ENCODE results near the gene INPP5B. TPM values are rescaled to one million over a fixed set of nuclear protein-coding genes. Genes with fewer than 3 reads are reported as not detected.

The INPP5B gene
- total RNA-seq, 5 donors from 2014 or later (not counting 1 experiment from before 2014, with no cell fraction given) = 27.9 to 35.8 (median 30.9) TPM

- 100% methylated on average over 1 of the region's 4 CpGs for WGBS (ENCODE audit: insufficient coverage)
- ATAC-seq (replicated peaks in 1 of 4) (no peak), DNase-seq (no peak)
- no peak overlapping the region for H3K27ac ChIP-seq (ENCODE audit: low read length)
- Mint-ChIP-seq H3K36me3 (peaks cover 31% of the 10 kb centered on the region), H3K4me3 (peak overlapping the region in 1 of 3 donors; percentile 94), H3K27ac (no peak overlapping the region), H3K27me3 (no peaks in the 10 kb centered on the region), H3K4me1 (peaks cover 26 to 27% (median 26%) of the 10 kb centered on the region in 3 donors), H3K9me3 (no peaks in the 10 kb centered on the region)
- H3K36me3 ChIP-seq (ENCODE audit: control insufficient read depth in 2 of 2, extremely low read depth in 1 of 2, insufficient read depth in 1 of 2, low read length in 1 of 2) = peaks cover 5 to 21% of the 10 kb centered on the region in 2 donors
- ChIA-PET CTCF (no interaction called here), POLR2A (no interaction called here)
- no peaks in the 10 kb centered on the region for H3K9me3 ChIP-seq
- peaks cover 11 to 22% of the 10 kb centered on the region in 2 experiments for H3K4me1 ChIP-seq (ENCODE audit: control insufficient read depth in 1 of 2, extremely low read depth in 1 of 2, insufficient read depth in 2 of 2, low read length in 2 of 2)
- H3K27me3 ChIP-seq (replicated peaks in 1 of 2; ENCODE audit: control insufficient read depth in 2 of 2, extremely low read depth in 1 of 2, insufficient read depth in 2 of 2, low read length in 1 of 2) = no peaks in the 10 kb centered on the region
- no peak overlapping the region for H3K4me3 ChIP-seq (ENCODE audit: control insufficient read depth in 1 of 2, extremely low read depth in 1 of 2, low read length in 1 of 2)
Measured at GRCh38 chr1:37861151-37861550, 85.7 kb downstream of the INPP5B start.

GRCh38 chr1:37860346-37860666 is 86.5 kb downstream of the INPP5B start:
- H3K27ac ChIP-seq (ENCODE audit: low read length) = peak overlapping the region; percentile 84
- CTCF ChIA-PET = interaction anchor here (0.6 to 1.6 kb wide), 10 partner anchors 9 to 354 kb away, joined by 3 to 19 read pairs (median 4); partner anchors contain the start of genes C1orf122 (in 1 of the 2), CDCA8 (in 1 of the 2), INPP5B (in 1 of the 2) and YRDC (in 1 of the 2)
- Mint-ChIP-seq H3K36me3 (peaks cover 29% of the 10 kb centered on the region), H3K4me1 (peaks cover 28 to 29% (median 28%) of the 10 kb centered on the region in 3 donors), H3K27ac (peak overlapping the region; percentile 96), H3K4me3 (peak overlapping the region; percentile 94 to 100 (median 96)), H3K27me3 (no peaks in the 10 kb centered on the region), H3K9me3 (no peaks in the 10 kb centered on the region)
- POLR2A ChIA-PET = no interaction called here
- H3K36me3 ChIP-seq (ENCODE audit: control insufficient read depth in 2 of 2, extremely low read depth in 1 of 2, insufficient read depth in 1 of 2, low read length in 1 of 2) = peaks cover 5 to 18% of the 10 kb centered on the region in 2 donors
- no peaks in the 10 kb centered on the region for H3K9me3 ChIP-seq
- WGBS (ENCODE audit: insufficient coverage) = 20% methylated on average over 4 of the region's 5 CpGs
- H3K4me3 ChIP-seq (ENCODE audit: control insufficient read depth in 1 of 2, extremely low read depth in 1 of 2, low read length in 1 of 2) = peak overlapping the region; percentile 97 to 99
- no peak for DNase-seq
- H3K4me1 ChIP-seq (ENCODE audit: control insufficient read depth in 1 of 2, extremely low read depth in 1 of 2, insufficient read depth in 2 of 2, low read length in 2 of 2) = peaks cover 11 to 28% of the 10 kb centered on the region in 2 experiments
- no peaks in the 10 kb centered on the region for H3K27me3 ChIP-seq (replicated peaks in 1 of 2; ENCODE audit: control insufficient read depth in 2 of 2, extremely low read depth in 1 of 2, insufficient read depth in 2 of 2, low read length in 1 of 2)
- ATAC-seq (replicated peaks in 1 of 4) = no peak

GRCh38 chr1:37859507-37860345 is 87.1 kb downstream of the INPP5B start, which contains the start of gene MTF1:
Gene MTF1, minus strand, starts transcription at chr1:37859592. Its CDS starts 1,934 bp downstream, at chr1:37857658.
- ChIA-PET CTCF (interaction anchor here (0.5 to 1.6 kb wide), 17 partner anchors 9 to 353 kb away, joined by 3 to 19 read pairs (median 4); partner anchors contain the start of genes C1orf122 (in 1 of the 2), CDCA8 (in 1 of the 2), INPP5B (in 1 of the 2) and YRDC (in 1 of the 2)), POLR2A (interaction anchor here in 1 of 2 donors (1.2 kb wide), 1 partner anchor 52 kb away, joined by 10 read pairs; the partner anchor contains the start of genes C1orf122 and YRDC)
- peak within 1 kb of the TSS; percentile 94 to 100 (median 96) for H3K4me3 Mint-ChIP-seq
- H3K4me1 Mint-ChIP-seq = peaks cover 34% of the 10 kb centered on the region in 3 donors
- DNase-seq (peak; percentile 89 to 99 (median 96)), ATAC-seq (replicated peaks in 1 of 4) (peak; percentile 98 to 99 (median 98))
- Histone ChIP-seq H3K4me1 (ENCODE audit: control insufficient read depth in 1 of 2, extremely low read depth in 1 of 2, insufficient read depth in 2 of 2, low read length in 2 of 2) (peaks cover 11 to 28% of the 10 kb centered on the region in 2 experiments), H3K36me3 (ENCODE audit: control insufficient read depth in 2 of 2, extremely low read depth in 1 of 2, insufficient read depth in 1 of 2, low read length in 1 of 2) (peaks cover 5 to 21% of the 10 kb centered on the region in 2 donors), H3K4me3 (ENCODE audit: control insufficient read depth in 1 of 2, extremely low read depth in 1 of 2, low read length in 1 of 2) (peak within 1 kb of the TSS; percentile 97 to 99), H3K27ac (ENCODE audit: low read length) (peak within 1 kb of the TSS; percentile 84), H3K27me3 (replicated peaks in 1 of 2; ENCODE audit: control insufficient read depth in 2 of 2, extremely low read depth in 1 of 2, insufficient read depth in 2 of 2, low read length in 1 of 2) (no peaks in the 10 kb centered on the region), H3K9me3 (no peaks in the 10 kb centered on the region)
- H3K27me3 Mint-ChIP-seq = no peaks in the 10 kb centered on the region
- H3K9me3 Mint-ChIP-seq = no peaks in the 10 kb centered on the region
- H3K27ac Mint-ChIP-seq = peak within 1 kb of the TSS; percentile 96
- peaks cover 30% of the 10 kb centered on the region for H3K36me3 Mint-ChIP-seq
- WGBS (ENCODE audit: insufficient coverage) = under 1% methylated on average over 49 of the region's 61 CpGs

- POLR2A ChIA-PET = interaction anchor here in 1 of 2 donors (1.2 kb wide), 1 partner anchor 51 kb away, joined by 10 read pairs; the partner anchor contains the start of genes C1orf122 and YRDC
- Mint-ChIP-seq H3K4me1 (peaks cover 39 to 40% (median 40%) of the 10 kb centered on the region in 3 donors), H3K27ac (peak overlapping the region; percentile 96), H3K27me3 (no peaks in the 10 kb centered on the region), H3K4me3 (peak overlapping the region; percentile 94 to 100 (median 96)), H3K36me3 (peaks cover 27% of the 10 kb centered on the region), H3K9me3 (no peaks in the 10 kb centered on the region)
- Histone ChIP-seq H3K36me3 (ENCODE audit: control insufficient read depth in 2 of 2, extremely low read depth in 1 of 2, insufficient read depth in 1 of 2, low read length in 1 of 2) (peaks cover 5 to 19% of the 10 kb centered on the region in 2 donors), H3K27ac (ENCODE audit: low read length) (peak overlapping the region; percentile 84), H3K4me1 (ENCODE audit: control insufficient read depth in 1 of 2, extremely low read depth in 1 of 2, insufficient read depth in 2 of 2, low read length in 2 of 2) (peaks cover 11 to 35% of the 10 kb centered on the region in 2 experiments), H3K4me3 (ENCODE audit: control insufficient read depth in 1 of 2, extremely low read depth in 1 of 2, low read length in 1 of 2) (peak overlapping the region; percentile 97 to 99), H3K27me3 (replicated peaks in 1 of 2; ENCODE audit: control insufficient read depth in 2 of 2, extremely low read depth in 1 of 2, insufficient read depth in 2 of 2, low read length in 1 of 2) (no peaks in the 10 kb centered on the region), H3K9me3 (no peaks in the 10 kb centered on the region)
- DNase-seq = peak in 6 of 35 experiments; percentile 0 to 8 (median 4)
- CTCF ChIA-PET = interaction anchor here in 1 of 2 donors (1.0 to 1.6 kb wide), 10 partner anchors 9 to 169 kb away, joined by 3 to 19 read pairs (median 4); partner anchors contain the start of genes C1orf122, CDCA8, INPP5B and YRDC
- ATAC-seq (replicated peaks in 1 of 4) = no peak
- WGBS (ENCODE audit: insufficient coverage) = 4% methylated on average over 16 of the region's 21 CpGs
Measured at GRCh38 chr1:37858931-37859506, 87.8 kb downstream of the INPP5B start.

GRCh38 chr1:37854406-37854805 is 92.4 kb downstream of the INPP5B start:
- DNase-seq (no peak), ATAC-seq (replicated peaks in 1 of 4) (no peak)
- ChIA-PET POLR2A (no interaction called here), CTCF (no interaction called here)
- H3K36me3 Mint-ChIP-seq = peaks cover 27% of the 10 kb centered on the region
- no peaks in the 10 kb centered on the region for H3K9me3 Mint-ChIP-seq
- H3K27ac Mint-ChIP-seq = no peak overlapping the region
- Histone ChIP-seq H3K27me3 (replicated peaks in 1 of 2; ENCODE audit: control insufficient read depth in 2 of 2, extremely low read depth in 1 of 2, insufficient read depth in 2 of 2, low read length in 1 of 2) (no peaks in the 10 kb centered on the region), H3K9me3 (no peaks in the 10 kb centered on the region), H3K27ac (ENCODE audit: low read length) (no peak overlapping the region), H3K36me3 (ENCODE audit: control insufficient read depth in 2 of 2, extremely low read depth in 1 of 2, insufficient read depth in 1 of 2, low read length in 1 of 2) (peaks cover 5 to 30% of the 10 kb centered on the region in 2 donors), H3K4me1 (ENCODE audit: control insufficient read depth in 1 of 2, extremely low read depth in 1 of 2, insufficient read depth in 2 of 2, low read length in 2 of 2) (peaks cover 18 to 29% of the 10 kb centered on the region in 2 experiments), H3K4me3 (ENCODE audit: control insufficient read depth in 1 of 2, extremely low read depth in 1 of 2, low read length in 1 of 2) (no peak overlapping the region)
- 100% methylated on average over 1 of the region's 6 CpGs for WGBS (ENCODE audit: insufficient coverage)
- no peaks in the 10 kb centered on the region for H3K27me3 Mint-ChIP-seq
- no peak overlapping the region for H3K4me3 Mint-ChIP-seq
- H3K4me1 Mint-ChIP-seq = peaks cover 34 to 52% (median 48%) of the 10 kb centered on the region in 3 donors

- no peak overlapping the region for H3K27ac ChIP-seq (ENCODE audit: low read length)
- H3K36me3 Mint-ChIP-seq = peaks cover 31% of the 10 kb centered on the region
- H3K4me3 Mint-ChIP-seq = peak overlapping the region in 1 of 3 donors; percentile 26
- H3K27ac Mint-ChIP-seq = peak overlapping the region; percentile 10 to 35
- H3K4me1 ChIP-seq (ENCODE audit: control insufficient read depth in 1 of 2, extremely low read depth in 1 of 2, insufficient read depth in 2 of 2, low read length in 2 of 2) = peaks cover 8 to 22% of the 10 kb centered on the region in 2 experiments
- no peaks in the 10 kb centered on the region for H3K9me3 ChIP-seq
- no peak for ATAC-seq (replicated peaks in 1 of 4)
- no peak overlapping the region for H3K4me3 ChIP-seq (ENCODE audit: control insufficient read depth in 1 of 2, extremely low read depth in 1 of 2, low read length in 1 of 2)
- peaks cover 5 to 33% of the 10 kb centered on the region in 2 donors for H3K36me3 ChIP-seq (ENCODE audit: control insufficient read depth in 2 of 2, extremely low read depth in 1 of 2, insufficient read depth in 1 of 2, low read length in 1 of 2)
- H3K9me3 Mint-ChIP-seq = no peaks in the 10 kb centered on the region
- CTCF ChIA-PET = interaction anchor here in 1 of 2 donors (0.5 to 0.8 kb wide), 2 partner anchors 10 to 1373 kb away, joined by 4 read pairs; no protein-coding TSS in a partner anchor
- DNase-seq = no peak
- peaks cover 24 to 54% (median 51%) of the 10 kb centered on the region in 3 donors for H3K4me1 Mint-ChIP-seq
- POLR2A ChIA-PET = no interaction called here
- H3K27me3 Mint-ChIP-seq = no peaks in the 10 kb centered on the region
- H3K27me3 ChIP-seq (replicated peaks in 1 of 2; ENCODE audit: control insufficient read depth in 2 of 2, extremely low read depth in 1 of 2, insufficient read depth in 2 of 2, low read length in 1 of 2) = no peaks in the 10 kb centered on the region
Measured at GRCh38 chr1:37853157-37853556, 93.7 kb downstream of the INPP5B start.
